ENCODE measurements around the gene TP53TG5.

GRCh38 chr20:45344168-45344860, 33.8 kb downstream of the TP53TG5 start:
- TF ChIP-seq POLR2AphosphoS5 (IDR thresholded peaks at IDR 0.05; ENCODE audit: low read depth, low read length) = no peak
- TF ChIP-seq POLR2A (IDR thresholded peaks at IDR 0.05; ENCODE audit: low read depth, low read length) = no peak
- no peak for TF ChIP-seq SPI1 (IDR thresholded peaks at IDR 0.05; ENCODE audit: low read depth, low read length)
- TF ChIP-seq TAF1 (IDR thresholded peaks at IDR 0.05; ENCODE audit: low read depth, low read length) = no peak
- no peak for TF ChIP-seq PAX5 (IDR thresholded peaks at IDR 0.05; ENCODE audit: insufficient read depth, low read length, severe bottlenecking)
- no peak for TF ChIP-seq POU2F2 (IDR thresholded peaks at IDR 0.05; ENCODE audit: low read depth, low read length)

Data from GM12891 (cell line).